GM21526 (cell line): ENCODE results near the gene PRKCA.

Experiments
- ATAC-seq: cut with Tn5 transposase; IDR thresholded peaks from one replicate; pipeline ENCODE4 v1.9.1; 2021; ENCODE audit warnings: moderate library complexity; ENCODE audit not compliant: unreplicated experiment, low FRiP score

Gene PRKCA

DNA sequence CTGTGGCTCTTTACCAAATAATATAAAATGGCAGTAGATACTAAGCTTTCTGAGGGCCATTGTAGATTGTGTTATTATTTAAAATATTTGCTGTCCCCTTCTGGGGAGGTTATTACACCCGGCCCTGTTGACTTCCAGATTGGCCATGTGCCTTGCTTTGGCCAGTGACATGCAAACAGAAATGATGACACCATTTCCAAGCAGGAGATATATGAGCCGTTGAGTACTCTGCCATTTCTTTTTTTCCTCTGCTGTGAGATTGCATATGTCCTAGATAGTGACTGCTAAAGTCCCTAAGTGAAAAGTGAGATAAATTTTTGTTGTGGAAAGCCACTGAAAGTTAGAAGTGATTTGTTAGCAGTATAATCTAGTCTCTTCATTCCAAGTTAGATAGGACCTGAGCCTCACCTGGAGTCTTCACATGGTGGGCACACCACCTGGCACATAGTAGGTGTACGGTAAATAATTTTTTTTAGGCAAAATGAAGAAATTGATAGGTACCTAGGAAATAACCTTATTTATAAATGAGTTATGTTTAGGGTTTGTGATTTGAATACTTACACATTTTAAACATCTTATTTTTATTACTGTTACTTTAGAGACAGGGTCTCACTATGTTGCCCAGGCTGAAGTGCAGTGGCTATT lies 328.5 kb downstream of the PRKCA start:
- ATAC-seq = no peak

DNA sequence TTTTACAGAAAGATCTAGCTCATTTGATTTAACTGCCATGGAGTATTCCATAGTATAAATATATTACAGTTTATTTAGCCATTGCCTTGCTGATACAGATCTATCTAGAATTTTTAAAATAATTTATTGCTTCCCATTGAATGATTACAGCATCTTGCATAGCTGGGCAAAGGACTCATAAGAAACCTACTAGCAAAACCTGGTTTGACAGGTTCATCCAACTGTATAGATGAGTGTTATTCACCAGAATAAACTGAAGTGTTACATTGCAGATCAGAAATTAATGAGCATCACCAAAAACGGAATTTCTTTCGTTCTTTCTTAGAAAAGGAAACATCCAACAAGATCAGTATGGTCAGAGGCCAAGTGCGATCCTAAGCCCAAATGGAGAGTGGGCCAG lies 330.3 kb downstream of the PRKCA start:
- no peak for ATAC-seq

DNA sequence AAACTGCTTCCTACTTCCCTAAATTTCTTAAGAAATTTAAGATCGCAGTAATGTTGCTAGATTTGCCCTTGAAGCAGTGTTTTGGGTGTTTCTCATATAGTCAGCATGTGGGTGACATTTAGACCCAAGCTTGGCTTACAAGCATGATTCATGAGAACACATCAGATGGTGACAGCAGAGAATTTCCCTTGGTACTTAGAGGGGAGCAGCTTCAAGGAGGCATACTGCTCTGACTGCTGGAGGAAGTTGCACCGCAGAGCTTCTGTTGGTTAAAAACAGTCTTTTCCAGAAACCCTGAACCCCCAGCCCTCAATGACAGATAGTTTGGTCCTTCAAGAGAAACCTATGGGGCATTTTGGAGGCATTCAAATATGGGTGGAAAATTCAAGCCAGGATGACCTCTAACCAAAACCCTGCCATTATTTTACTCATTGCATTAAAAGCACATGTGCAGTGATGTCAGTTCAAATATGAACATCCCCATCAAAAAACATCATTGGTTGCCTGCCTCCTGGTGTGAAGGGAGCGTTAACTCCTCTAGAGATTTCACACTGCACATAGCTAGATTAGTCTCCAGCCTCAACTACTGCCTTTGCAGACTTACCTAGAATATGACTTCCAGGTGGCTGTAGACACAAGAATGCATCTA lies 331.0 kb downstream of the PRKCA start:
- no peak for ATAC-seq

DNA sequence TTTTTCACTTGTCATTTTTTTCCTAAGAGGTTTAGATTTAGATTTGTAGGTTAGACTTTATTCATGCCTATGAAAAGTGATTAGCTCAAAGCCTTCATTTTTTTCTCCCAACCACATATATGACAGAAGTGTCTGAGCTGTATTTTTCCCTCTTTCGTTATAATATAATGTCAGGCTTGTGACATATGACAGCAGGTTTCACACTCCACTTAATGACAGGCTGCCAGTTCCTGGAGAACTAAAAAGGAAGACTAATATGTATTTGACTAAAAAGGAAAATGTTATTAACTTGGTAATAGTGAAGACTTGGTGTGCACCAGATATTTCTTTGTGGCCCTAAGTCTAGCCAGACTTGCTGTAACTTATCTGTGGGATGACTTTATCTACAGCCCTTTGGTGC lies 331.8 kb downstream of the PRKCA start:
- no peak for ATAC-seq

DNA sequence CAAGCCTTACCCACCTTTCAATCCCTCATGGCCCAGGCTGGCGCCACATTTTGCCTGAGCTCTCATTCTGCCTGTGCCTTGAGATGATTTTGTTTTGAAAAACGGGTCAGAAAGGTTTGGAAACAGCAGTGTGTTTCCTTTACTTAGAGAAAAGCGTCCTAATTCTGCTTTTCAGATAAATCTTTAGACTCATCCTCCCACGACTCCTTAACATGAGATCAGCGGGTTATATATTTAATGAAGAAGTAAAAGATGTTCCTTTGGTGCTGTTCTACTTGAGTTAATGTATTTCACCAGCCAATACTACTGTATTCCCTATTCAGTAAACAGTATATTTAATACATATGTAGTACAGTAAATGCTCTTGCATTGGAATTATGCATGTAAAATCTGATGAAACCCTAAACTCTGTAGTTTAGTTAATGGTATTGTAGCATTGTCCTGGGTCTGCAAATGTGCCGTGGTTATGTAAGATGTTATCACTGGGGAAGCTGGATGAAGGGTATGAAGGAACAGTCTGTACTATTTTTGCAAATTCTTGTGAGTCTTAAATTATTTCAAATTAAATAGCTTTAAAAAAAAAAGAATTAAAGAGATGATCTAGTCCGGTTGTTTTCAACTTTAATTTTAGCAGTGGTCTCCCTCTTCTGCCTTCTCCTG lies 333.1 kb downstream of the PRKCA start:
- ATAC-seq = no peak

DNA sequence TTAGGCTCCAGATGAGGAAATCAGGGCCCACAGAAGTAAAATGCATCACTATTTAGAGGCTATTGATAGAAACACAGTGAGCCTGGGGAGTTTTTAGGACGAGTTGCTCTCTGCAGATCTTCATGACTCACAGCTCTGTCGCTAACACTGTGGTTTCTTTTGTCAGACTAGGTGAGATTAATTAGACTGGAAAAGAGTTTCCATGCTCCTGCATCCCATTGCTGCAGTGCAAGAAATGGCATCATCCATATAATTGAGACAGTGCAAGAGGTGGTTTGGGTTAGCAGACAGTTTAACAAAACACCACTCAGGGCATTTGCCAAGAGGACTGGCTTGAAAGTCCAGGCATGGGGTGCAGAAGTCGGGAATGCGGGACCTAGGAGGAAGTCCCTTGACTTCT lies 333.7 kb downstream of the PRKCA start:
- no peak for ATAC-seq

DNA sequence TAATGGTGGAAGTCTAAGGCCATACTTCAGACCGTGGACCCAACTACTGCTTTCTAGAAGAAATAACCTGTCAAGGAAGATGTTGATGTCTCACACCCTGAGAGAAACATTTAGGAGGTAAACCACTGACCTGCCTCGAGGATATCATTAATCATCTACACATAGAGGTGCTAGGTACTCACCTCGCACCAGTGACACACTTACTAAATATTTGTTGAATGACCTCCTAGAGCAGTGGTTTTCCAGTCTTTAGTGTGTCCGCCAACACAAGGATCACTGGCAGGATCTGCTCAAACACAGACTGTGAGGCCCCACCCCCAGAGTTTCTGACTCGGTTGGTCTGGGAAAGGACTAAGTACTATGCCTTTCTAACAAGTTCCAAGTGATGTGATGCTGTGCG lies 335.1 kb downstream of the PRKCA start:
- ATAC-seq = no peak

DNA sequence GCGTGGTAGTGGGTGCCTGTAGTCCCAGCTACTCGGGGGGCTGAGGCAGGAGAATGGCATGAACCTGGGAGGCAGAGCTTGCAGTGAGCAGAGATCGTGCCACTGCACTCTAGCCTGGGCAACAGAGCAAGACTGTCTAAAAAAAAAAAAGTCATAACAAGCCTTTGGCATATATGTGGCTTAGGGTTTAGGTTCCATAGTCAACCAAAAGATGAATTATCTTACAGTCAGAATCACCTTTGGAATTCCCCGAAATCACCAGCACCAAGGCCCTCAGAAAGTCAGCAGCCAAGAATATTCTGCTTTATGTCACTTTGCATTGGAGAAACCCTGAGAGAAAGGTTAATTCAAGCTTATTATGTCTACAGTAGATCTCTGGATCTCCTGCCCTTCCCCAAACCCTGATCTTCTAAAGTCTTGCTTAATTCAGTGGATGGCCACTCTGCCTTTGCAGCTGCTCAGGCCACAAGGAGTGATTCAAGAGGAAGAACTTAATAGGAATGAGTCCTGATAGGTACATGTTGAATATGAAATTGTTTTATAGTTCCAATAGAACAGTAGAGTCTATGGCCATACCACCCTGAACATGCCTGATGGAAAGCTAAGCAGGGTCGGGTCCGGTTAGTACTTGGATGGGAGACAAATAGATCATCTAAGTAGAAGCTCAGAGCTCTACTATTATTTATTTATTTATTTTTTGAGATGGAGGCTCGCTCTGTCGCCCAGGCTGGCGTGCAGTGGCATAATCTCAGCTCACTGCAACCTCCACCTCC lies 336.5 kb downstream of the PRKCA start:
- no peak for ATAC-seq

DNA sequence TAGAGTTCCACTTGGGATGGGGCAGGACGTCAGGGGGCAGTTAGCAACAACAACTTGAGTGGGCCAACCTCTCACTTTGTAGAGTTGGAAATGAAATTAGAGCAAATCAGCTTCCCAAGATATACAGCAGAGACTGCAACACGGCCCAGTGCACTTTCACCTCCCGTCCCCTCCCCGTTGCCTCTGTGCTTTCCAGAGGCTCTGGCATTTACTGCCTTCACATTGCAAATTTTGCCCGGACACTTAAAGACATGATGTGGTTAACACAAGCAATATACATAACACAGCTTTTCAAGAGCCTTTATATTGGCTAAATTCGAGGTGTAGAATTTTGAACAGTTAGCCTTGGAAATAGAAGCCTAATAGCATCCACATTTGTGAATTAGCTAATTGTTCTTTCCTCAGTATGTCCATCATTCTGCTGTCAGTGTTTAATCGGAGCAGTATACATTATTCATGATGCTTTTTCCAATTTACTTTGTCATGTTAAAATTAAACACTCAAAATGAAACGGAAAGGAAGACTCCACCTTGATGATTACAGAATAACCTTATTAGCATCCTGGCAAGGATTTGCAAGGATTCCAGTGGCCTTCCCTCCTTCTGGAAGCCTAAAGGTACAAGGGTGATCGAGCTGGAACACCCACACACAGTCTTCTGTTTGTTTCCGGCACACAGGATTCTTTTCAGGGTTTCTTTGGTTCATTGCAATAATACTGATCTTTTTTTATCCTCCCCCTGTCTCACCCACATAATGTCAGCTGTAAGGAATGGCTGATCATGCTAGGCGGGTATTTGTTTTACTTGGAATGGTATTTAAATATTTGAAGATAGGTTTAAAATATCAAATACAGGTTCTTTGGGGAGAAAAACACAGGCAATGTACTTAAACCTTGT lies 341.6 kb downstream of the PRKCA start:
- ATAC-seq = no peak

DNA sequence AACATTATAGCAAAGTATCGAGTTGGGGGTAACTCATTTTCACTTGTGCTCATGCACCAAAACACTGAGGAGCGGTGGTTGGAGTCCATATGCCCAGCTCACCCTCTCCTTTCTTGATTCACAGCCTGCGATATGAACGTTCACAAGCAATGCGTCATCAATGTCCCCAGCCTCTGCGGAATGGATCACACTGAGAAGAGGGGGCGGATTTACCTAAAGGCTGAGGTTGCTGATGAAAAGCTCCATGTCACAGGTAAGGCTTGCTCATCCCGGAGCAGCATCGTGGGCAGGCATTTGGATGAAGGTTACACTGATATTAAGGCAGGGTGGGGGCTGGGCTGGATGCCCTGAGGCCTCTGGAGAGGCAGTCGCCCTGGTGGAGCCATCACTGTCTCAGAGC lies 342.8 kb downstream of the PRKCA start:
- no peak for ATAC-seq

DNA sequence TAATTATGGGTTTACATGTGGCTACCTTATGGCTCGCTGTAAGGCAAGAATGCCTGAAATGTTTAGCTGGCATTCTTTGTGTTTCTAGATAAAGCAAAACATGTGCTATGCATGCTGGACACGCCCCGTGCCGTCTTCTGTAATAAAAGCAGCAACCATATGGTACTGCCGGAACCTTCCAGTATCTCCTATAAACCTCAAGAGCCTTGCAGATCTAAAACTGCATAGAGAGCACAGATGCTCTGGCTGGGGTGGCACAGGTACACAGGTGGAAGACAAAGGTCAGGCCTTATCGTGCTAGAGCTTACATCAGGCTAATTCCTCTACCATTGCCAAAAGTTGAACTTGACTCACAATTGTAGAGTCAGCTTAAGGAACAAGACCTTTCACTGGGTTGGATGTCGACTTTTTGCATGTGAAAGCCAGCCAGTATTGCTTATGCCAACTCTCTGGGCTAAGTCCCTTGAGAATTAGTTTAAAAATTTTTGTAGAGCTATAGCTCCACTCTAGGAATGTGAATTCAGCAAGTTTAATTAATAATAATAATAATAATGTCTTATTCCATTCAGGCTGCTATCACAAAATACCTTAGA lies 345.1 kb downstream of the PRKCA start:
- no peak for ATAC-seq

DNA sequence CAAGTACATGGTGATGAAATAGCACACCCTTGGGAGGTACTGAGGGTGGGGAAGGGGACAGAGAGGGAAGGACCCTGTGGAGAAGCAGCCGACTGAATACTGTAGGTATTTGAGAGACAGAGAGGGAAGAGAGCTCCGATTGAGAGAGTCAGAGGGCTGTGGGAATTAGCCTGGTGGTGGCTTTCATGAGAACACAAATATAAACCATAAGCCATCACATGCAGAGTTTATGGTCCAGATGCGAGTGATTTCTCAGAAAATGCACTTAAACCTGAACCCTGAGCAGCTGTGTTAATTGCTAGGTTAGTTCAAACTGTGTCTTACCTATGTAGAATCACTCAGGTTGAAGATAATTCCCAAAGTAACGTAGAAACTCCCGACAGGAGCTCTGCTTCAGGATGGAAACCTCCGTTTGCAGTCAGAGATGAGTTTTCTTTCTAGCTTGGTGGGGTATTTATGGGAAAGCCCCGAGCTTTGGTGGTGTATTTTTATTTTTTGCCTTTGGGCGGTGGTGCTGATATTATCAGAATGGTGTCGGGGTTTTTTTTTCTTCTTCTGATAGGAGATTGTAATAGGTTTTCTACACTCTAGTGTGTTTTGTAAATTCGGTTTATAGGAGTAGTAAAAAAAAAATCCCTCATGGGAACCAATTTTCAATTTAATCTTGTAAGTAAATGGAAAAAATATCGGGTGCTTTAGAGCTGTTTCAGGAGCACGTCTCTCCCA lies 347.6 kb downstream of the PRKCA start:
- no peak for ATAC-seq

DNA sequence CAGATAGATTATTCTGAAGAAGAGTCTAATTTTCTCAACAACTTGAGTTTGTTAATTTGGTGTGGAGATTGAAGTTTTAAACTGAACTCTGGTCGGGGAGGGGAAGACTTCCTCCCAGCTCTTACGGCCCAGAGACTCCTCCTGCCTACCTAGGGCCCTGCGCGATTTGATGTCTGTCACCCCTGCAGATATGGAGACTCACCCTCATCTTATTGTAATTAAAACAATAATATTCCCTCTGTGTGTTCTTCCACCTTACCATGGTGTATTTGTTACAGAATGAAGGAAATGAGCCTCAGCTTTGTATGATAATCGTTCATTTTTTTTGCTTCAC lies 348.1 kb downstream of the PRKCA start:
- ATAC-seq = no peak

DNA sequence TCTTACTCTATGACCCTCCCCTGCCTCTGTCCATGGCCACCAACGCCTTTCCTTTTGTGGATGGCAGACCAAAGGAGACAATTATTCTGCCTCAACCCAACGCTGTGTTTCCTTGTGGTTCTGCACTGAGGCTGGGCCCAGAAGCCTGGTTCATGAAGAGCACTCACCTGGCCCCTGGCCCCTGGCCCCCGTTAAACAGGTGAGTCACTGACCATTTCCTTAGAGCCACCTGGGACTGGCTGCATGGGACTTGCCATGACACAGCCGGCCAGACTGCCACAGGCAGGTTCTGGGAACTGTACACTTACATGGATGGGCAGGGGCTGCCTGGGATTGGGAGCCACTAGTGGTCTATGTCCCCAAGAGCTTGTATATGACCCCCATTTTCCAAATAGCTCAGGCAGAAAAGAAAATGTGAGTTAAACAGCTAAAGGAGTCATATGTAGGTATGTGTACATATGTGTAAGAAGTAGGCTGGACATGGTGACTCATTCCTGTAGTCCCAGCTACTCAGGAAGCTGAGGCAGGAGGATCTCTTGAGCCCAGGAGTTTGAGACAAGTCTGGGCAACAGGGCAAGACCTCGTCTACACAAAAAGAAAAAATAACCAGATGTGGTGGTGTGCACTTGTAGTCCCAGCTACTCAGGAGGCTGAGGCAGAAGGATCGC lies 350.6 kb downstream of the PRKCA start:
- ATAC-seq = no peak

DNA sequence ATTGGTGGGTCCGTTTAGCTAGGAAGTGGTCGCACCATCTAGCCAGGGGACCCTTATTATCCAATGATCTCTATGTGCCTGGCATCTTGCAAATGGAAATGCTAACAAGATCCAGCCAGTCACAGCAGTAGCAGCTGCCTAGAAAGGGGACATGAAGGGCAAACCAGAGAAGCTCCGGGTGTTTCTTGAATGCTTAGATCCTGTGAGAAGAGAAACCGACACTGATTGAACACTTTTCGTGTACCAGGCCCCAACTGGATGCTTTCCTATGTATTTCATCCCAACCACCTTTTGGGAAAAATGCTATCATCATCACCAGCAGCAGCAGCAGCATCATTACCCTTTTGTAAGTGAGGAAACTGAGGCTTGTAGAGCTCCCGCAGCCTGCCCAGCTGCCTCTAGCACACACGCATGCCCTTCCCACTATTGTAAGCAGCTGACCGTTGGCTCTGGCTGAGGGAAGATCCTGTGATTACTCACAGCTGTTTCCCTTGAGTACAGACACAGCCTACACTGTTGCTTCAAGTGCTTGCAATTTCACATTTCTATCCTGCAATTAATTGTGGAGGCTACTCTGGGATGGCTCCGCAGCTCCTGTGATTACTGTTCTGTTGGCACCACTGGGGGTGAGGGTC lies 351.8 kb downstream of the PRKCA start:
- ATAC-seq = no peak

DNA sequence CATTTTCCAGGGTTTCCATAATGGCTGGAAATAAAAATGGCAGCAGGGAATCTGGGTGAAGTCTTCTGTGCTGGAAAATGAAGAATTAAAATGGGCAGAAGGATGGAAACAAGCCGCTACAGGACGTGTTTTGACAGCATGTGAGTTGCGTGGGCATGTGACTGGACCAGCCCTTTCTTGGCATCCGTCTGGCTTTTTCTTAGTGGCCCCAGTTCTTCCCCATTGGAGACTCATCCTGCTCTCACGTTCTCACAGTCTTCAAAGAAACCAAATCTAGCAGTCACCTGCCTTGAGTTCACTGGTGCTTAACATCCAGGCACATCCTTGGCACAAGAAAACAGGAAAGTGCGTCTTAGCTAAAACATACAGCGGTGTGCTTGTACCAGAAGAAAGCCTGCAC lies 352.4 kb downstream of the PRKCA start:
- no peak for ATAC-seq

DNA sequence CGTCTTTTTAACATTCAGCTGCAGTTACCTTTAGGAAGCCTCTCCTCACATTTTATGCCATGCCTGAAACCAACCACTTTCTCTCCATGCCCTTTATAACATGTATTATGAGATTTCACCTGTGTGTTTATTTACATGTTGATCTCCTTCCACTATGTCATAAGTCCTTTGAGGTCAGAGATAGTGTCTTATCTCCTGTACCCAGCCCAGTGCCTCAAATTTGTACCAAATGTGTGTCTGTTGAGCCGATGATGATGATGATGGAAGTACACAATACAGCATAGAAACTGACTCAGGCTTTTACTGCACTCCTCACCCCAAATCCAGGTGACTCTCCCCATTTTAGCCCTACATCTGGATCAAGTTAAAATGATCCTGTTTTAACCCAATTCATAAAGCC lies 353.0 kb downstream of the PRKCA start:
- no peak for ATAC-seq

DNA sequence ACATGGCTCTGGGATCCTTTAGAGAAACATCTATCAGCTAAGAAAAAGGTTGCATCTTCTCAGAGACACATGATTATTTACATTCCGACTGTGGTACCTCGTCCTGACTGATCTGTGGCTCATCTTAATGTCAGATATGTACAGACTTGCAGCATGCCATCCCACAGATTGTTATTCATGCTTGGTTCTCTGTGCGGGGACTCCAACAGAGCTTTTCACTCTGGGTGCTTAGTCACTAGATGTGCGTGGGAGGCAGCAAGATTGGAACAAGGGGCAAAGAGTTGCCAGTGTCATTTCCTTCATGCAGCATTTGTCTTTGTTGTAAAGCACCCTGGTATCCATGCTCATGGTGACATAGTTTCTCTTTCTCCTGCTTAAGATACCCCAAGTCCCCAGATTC lies 353.4 kb downstream of the PRKCA start:
- ATAC-seq = no peak
